CD1c-positive myeloid dendritic cell (primary cell): ENCODE measurements around the gene HDAC6.
A peak's percentile ranks its signal among the peaks of the same experiment; 100 is the strongest.
"Not testable (repeated sequence)": the region's sequence is repeated elsewhere in the genome, so short reads cannot be mapped to it uniquely, and the experiment has no call there.

Experiments
- DNase-seq: peaks from one replicate; pipeline ENCODE4 v3.0.0-alpha.2; 2016; ENCODE audit errors: extremely low spot score

HDAC6 gene

DNA sequence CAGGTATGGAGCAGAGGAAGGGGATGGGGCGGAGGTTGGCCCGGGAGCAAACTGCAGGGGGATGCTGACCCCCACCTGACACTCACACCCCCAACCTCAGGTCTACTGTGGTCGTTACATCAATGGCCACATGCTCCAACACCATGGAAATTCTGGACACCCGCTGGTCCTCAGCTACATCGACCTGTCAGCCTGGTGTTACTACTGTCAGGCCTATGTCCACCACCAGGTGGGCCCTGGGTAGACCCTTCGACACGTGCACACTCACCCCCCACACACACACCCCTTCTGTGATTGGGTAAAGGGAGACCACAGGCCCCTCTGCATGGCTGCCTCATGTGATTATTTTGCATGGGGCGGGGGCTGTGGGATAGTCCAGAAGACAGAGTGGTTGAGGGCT, 22.2 kb downstream of the HDAC6 start:
- no peak for DNase-seq

DNA sequence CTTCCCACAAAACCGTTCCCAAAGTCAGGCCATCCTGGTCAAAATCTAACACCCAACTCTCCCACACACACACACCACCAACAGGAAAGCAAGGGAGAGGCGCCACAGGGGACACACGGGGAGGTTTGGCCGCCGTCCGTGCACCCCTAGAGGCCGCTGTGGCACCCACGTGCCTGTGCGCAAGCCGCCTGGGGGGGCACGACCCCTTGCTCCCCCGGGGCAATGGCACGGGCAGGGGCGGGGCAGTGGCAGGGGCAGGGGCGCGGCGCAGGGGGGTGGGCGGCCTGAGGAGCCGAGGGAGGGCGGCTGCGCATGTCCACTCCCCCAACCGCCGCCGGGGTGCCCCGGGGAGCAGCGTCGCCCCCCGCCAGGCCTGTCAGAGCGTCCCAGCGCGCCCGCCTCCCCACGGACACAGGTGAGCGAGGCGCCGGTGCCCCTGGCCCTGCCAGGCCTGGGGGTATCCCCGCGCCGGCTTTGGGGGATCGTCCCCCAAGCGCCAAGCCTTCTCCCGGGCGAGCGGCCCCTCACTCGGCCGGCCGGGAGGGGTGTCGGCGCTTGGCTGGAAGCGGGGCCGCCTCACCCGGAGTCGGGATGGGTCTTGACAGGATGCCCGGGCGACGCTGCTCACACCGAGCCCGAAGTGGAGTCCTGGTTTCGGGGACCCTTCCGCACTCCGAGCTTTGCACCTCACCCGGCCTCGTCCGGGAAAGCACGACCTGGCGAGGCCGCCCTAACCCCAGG, 24.4 kb downstream of the HDAC6 start, which contains the start of gene ERAS:
Gene ERAS, plus strand, starts transcription at position 379 of the 741 bp plus-strand sequence. CDS start 2,611 bp downstream, outside the sequence.
- no peak for DNase-seq

GRCh38 chrX:48826876-48827653, 25.2 kb downstream of the HDAC6 start:
- no peak for DNase-seq

- DNase-seq, result no peak
Measured at GRCh38 chrX:48827654-48827968, 25.7 kb downstream of the HDAC6 start.

- DNase-seq, result no peak
Measured at GRCh38 chrX:48829016-48829735, 27.3 kb downstream of the HDAC6 start.

DNA sequence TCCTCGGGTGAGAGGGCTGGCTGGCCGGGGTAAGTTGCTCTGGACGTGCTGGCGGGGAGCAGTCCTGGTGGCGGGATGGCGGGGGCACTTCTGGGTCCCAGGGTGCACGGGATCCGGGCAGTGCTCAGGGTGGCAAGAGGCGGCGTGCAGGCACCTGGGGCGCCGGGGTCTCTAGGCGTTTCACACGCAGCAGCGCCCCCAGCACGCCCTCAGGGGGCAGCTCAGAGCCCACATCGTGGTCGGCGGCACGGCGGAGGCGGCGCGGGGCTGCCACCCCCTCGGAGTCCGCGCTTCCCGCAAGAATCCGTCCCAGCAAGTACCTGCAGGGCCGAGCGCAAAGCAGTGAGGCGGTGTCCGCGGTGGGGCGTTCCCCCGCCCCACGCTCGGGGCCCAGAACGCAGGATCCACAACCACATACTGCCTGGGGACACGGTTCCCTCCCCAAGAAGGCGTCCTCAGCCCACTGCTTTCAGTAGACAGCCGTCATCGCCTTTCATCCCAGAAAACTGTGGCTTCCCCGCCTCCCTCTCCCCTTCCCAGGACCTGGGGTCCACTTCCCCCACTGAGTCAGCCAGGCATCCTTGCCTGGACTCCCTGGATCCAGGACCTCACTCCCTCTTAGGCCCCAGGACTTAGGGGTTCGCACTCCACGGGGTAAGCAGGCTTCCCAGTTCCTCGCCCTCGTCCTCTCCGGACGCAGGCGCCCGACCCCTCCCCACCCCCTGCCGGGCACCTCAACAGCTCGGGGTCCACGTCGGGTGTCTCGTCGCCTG, 29.5 kb downstream of the HDAC6 start:
- DNase-seq, result no peak

GRCh38 chrX:48831909-48832291, 30.0 kb downstream of the HDAC6 start:
- no peak for DNase-seq

GRCh38 chrX:48833542-48834138, 31.8 kb downstream of the HDAC6 start:
- DNase-seq, result peak; percentile 2

- DNase-seq, result no peak
Measured at GRCh38 chrX:48834383-48834709, 32.5 kb downstream of the HDAC6 start.

DNA sequence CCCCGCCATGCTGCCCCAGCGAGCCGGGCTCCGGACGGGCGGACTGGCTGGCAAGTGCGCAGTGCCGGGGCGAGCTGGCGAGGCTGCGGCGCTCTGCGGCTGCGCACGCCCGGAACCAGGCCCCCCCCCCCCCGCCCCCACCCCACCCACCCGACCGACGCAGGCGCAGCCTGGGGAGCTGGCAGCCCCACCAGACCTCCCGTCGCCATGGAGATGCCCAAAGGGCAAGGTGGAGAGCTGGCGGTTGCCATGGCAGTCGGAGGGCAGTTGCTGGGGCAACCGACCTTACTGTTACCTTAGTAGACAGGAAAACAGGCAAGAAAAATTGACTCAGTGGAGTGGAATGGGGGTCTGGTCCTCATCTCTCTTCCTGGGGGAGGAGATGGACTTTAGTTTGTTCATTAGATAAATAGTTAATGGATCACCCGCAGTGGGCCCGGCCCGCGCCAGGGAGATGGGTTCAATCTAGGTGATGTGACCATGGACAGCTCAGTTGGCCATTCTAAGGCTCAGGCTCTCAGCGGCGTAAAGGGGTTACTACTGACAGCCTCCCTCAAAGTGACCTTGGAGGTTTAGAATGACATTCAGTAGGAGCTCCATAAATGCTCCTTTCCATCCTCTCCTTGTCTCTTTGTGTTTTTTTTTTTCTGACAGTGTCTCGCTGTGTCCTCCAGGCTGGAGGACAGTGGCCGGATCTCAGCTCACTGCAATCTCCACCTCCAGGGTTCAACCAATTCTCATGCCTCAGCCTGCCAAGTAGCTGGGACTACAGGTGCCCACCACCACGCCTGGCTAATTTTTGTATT, 33.9 kb downstream of the HDAC6 start, which contains the start of gene PCSK1N:
Gene PCSK1N, minus strand, starts transcription at position 87 of the 806 bp plus-strand sequence. Its CDS starts 78 bp downstream, at position 9.
- DNase-seq, result no peak

GRCh38 chrX:48839686-48840085, 37.8 kb downstream of the HDAC6 start:
- no peak for DNase-seq

DNA sequence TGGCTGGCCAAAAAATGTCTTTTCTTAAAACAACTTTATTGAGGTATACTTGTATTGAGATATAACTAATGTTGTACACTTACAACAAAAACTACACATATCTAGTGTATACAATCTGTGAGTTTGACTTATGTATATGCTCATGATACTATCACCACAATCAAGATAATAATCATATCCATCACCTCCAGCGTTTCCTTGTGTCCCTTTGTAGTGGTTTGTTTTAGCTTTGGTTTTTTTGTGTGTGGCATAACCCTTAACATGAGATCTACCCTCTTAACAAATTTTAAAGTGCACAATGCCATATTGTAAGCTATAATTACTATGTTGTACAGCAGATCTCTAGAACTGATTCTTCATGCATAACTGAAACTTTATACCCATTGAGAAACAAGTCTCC, 47.0 kb downstream of the HDAC6 start:
- no peak for DNase-seq

DNA sequence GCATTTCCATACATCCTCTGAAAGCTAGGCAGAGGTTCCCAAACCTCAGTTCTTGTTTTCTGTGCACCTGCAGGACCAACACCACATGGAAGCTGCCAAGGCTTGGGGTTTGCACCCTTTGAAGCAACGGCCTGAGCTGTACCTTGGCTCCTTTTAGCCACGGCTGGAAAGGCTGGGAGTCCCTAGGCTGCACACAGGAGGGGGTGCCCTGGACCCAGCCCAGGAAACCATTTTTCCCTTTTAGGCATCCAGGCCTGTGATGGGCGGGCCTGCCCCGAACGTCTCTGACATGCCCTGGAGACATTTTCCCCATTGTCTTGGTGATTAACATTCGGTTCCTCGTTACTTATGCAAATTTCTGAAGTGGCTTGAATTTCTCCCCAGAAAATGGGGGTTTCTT, 51.0 kb downstream of the HDAC6 start:
- DNase-seq, result no peak

GRCh38 chrX:48853494-48853893, 51.6 kb downstream of the HDAC6 start:
- not testable (repeated sequence) for DNase-seq

GRCh38 chrX:48854121-48854804, 52.4 kb downstream of the HDAC6 start:
- DNase-seq, result not testable (repeated sequence)

DNA sequence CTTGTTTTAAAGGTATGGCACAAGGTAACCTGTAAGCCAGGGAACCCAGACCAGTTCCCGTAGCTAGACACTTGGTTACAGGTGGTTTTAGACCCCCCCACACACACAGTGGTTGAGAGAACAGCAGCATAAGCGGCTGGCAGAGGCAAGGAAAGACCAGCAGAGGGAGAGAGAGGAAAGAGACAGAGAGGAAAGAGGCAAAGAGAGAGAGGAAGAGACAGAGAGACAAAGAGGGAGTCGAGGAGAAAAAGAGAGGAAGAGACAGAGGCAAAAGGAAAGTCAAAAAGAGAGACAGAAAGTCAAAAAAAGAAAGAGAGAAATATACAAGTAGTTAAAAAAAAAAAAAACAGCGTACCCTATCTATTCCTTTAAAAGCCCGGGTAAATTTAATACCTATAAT, 53.0 kb downstream of the HDAC6 start:
- no peak for DNase-seq

GRCh38 chrX:48864210-48864609, 62.3 kb downstream of the HDAC6 start:
- no peak for DNase-seq

DNA sequence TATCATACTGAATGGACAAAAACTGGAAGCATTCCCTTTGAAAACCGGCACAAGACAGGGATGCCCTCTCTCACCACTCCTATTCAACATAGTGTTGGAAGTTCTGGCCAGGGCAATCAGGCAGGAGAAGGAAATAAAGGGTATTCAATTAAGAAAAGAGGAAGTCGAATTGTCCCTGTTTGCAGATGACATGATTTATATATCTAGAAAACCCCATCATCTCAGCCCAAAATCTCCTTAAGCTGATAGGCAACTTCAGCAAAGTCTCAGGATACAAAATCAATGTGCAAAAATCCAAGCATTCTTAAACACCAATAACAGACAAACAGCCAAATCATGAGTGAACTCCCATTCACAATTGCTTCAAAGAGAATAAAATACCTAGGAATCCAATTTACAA, 70.2 kb downstream of the HDAC6 start:
- not testable (repeated sequence) for DNase-seq
